GM23338 (cell line): ENCODE measurements around the gene FOXP1. TPM values are rescaled to one million over a fixed set of nuclear protein-coding genes. Genes with fewer than 3 reads are reported as not detected.

Experiments used
- ATAC-seq: fragments of 200-7000 bp; cut with Tn5 transposase; 3 replicates; pipeline ENCODE4 v1.9.1; 2020
- DNase-seq: peaks from one replicate; pipeline ENCODE4 v3.0.0-alpha.2; 2015; ENCODE audit warnings: low spot score
- H2AFZ ChIP-seq: fragments of 200-600 bp; sonication (generic); 2 replicates; pipeline ENCODE4 v1.8.0; 2016; ENCODE audit warnings: antibody characterized with exemption, mild to moderate bottlenecking, moderate library complexity
- H3F3A ChIP-seq: fragments of 200-600 bp; sonication (generic); replicated peaks from 2 replicates; pipeline ENCODE4 v1.8.0; 2017; ENCODE audit warnings: antibody characterized with exemption, mixed run types, low read depth
- H3K27ac ChIP-seq: fragments of 200-600 bp; sonication (generic); 2 replicates; pipeline ENCODE4 v1.6.1; 2016; ENCODE audit warnings: low read depth
- H3K27me3 ChIP-seq: fragments of 200-600 bp; sonication (generic); 2 replicates; pipeline ENCODE4 v1.8.0; 2016; ENCODE audit warnings: mild to moderate bottlenecking, mixed run types, moderate library complexity; ENCODE audit not compliant: insufficient read depth
- H3K36me3 ChIP-seq: fragments of 200-600 bp; sonication (generic); 2 replicates; pipeline ENCODE4 v1.8.0; 2016; ENCODE audit warnings: mild to moderate bottlenecking; ENCODE audit not compliant: insufficient read depth
- H3K4me1 ChIP-seq: fragments of 200-600 bp; sonication (generic); 2 replicates; pipeline ENCODE4 v1.8.0; 2016; ENCODE audit warnings: mild to moderate bottlenecking, moderate library complexity; ENCODE audit not compliant: insufficient read depth
- H3K4me2 ChIP-seq: fragments of 200-600 bp; sonication (generic); 2 replicates; pipeline ENCODE4 v1.7.1; 2017; ENCODE audit warnings: mixed run types
- H3K4me3 ChIP-seq: fragments of 200-600 bp; sonication (generic); 2 replicates; pipeline ENCODE4 v1.6.1; 2016; ENCODE audit warnings: mixed run types
- H3K79me2 ChIP-seq: fragments of 200-600 bp; sonication (generic); replicated peaks from 2 replicates; pipeline ENCODE4 v1.8.0; 2017; ENCODE audit warnings: mild to moderate bottlenecking; ENCODE audit not compliant: insufficient read depth
- H3K9me2 ChIP-seq: fragments of 200-600 bp; sonication (generic); 2 replicates; pipeline ENCODE4 v1.8.0; 2017; ENCODE audit not compliant: insufficient read depth
- H4K20me1 ChIP-seq: fragments of 200-600 bp; sonication (generic); replicated peaks from 2 replicates; pipeline ENCODE4 v1.8.0; 2017; ENCODE audit warnings: mild to moderate bottlenecking; ENCODE audit not compliant: insufficient read depth
- H3K27ac Mint-ChIP-seq: 2 replicates; pipeline ENCODE4 v1.8.0; 2020; ENCODE audit warnings: inconsistent platforms, mild to moderate bottlenecking, moderate library complexity, mixed read lengths
- H3K27me3 Mint-ChIP-seq: 3 replicates; pipeline ENCODE4 v1.8.0; 2022; ENCODE audit warnings: low read depth, mild to moderate bottlenecking, moderate library complexity, mixed read lengths, inconsistent platforms; ENCODE audit not compliant: insufficient read depth, poor library complexity
- H3K36me3 Mint-ChIP-seq: 3 replicates; pipeline ENCODE4 v1.8.0; 2021; ENCODE audit warnings: low read depth, mild to moderate bottlenecking, inconsistent platforms, moderate library complexity, mixed read lengths
- H3K4me1 Mint-ChIP-seq: 3 replicates; pipeline ENCODE4 v1.8.0; 2020; ENCODE audit warnings: mild to moderate bottlenecking, inconsistent platforms, mixed read lengths
- H3K4me3 Mint-ChIP-seq: 3 replicates; pipeline ENCODE4 v1.8.0; 2021; ENCODE audit warnings: moderate library complexity, mild to moderate bottlenecking, inconsistent platforms, mixed read lengths
- H3K9me3 Mint-ChIP-seq: 3 replicates; pipeline ENCODE4 v1.8.0; 2020; ENCODE audit warnings: moderate library complexity, mild to moderate bottlenecking, inconsistent platforms, mixed read lengths
- CREB1 ChIP-seq: fragments of 250-450 bp; sonication (Bioruptor Pico); IDR thresholded peaks from 2 replicates; pipeline ENCODE4 v1.5.0; 2020; ENCODE audit warnings: low read depth, mild to moderate bottlenecking, moderate library complexity
- CTCF ChIP-seq, 2 experiments: fragments of 200-600 bp in 1 of 2; sonication (generic) in 1 of 2; conservative IDR thresholded peaks; 2 replicates each; pipeline versions ENCODE4 v1.5.1 to v1.6.1; 2016 to 2017; ENCODE audit warnings: antibody characterized with exemption in 2 of 2, low read depth in 2 of 2, mild to moderate bottlenecking in 2 of 2, moderate library complexity in 1 of 2
- EZH2 ChIP-seq: fragments of 200-600 bp; sonication (generic); IDR thresholded peaks from one replicate; pipeline ENCODE4 v1.8.0; 2017; ENCODE audit warnings: antibody characterized with exemption, mild to moderate bottlenecking, low read depth; ENCODE audit not compliant: unreplicated experiment
- EZH2phosphoT487 ChIP-seq: fragments of 200-600 bp; sonication (generic); IDR thresholded peaks from one replicate; pipeline ENCODE4 v1.8.1; 2018; ENCODE audit warnings: antibody characterized with exemption; ENCODE audit not compliant: unreplicated experiment
- JUNB ChIP-seq: IDR thresholded peaks from one replicate; pipeline ENCODE4 v1.6.1; 2016; ENCODE audit warnings: antibody characterized with exemption; ENCODE audit not compliant: unreplicated experiment
- NANOG ChIP-seq: IDR thresholded peaks from 2 replicates; pipeline ENCODE4 v1.6.1; 2016; ENCODE audit warnings: antibody characterized with exemption, borderline replicate concordance
- POLR2AphosphoS5 ChIP-seq: IDR thresholded peaks from 2 replicates; pipeline ENCODE4 v1.6.1; 2016; ENCODE audit warnings: antibody characterized with exemption, low read depth
- REST ChIP-seq: IDR thresholded peaks from one replicate; pipeline ENCODE4 v1.6.1; 2018; ENCODE audit warnings: antibody characterized with exemption; ENCODE audit not compliant: unreplicated experiment
- STAT1 ChIP-seq: IDR thresholded peaks from one replicate; pipeline ENCODE4 v1.6.1; 2016; ENCODE audit warnings: antibody characterized with exemption; ENCODE audit not compliant: unreplicated experiment
- ZNF114 ChIP-seq: fragments of 250-450 bp; sonication (Bioruptor Pico); IDR thresholded peaks from 2 replicates; pipeline ENCODE4 v1.5.0; 2020; ENCODE audit warnings: mild to moderate bottlenecking, moderate library complexity
- ZNF331 ChIP-seq: fragments of 250-450 bp; sonication (Bioruptor Pico); IDR thresholded peaks from 2 replicates; pipeline ENCODE4 v1.5.0; 2020; ENCODE audit warnings: low read depth, mild to moderate bottlenecking, moderate library complexity
- polyA plus RNA-seq: library from polyadenylated mRNA; unstranded; fragments of >200 nt; fragmentation: Nextera tagmentation; extraction: Ambion mirVana; gene quantifications from 2 replicates; pipeline ENCODE4 v1.2.1, GENCODE V29; 2016
- total RNA-seq: library from RNA; depleted of rRNA; stranded (reverse); fragments of >200 nt; shearing (Covaris generic); gene quantifications from 2 replicates; pipeline ENCODE4 v1.2.3, GENCODE V29; 2014
- TF ChIP-seq, protein P1 (sequence below): fragments of 250-450 bp; sonication (Bioruptor Pico); IDR thresholded peaks from 2 replicates; pipeline ENCODE4 v1.5.0; 2020; ENCODE audit warnings: mild to moderate bottlenecking, moderate library complexity
- TF ChIP-seq, protein P2 (sequence below): IDR thresholded peaks from 2 replicates; pipeline ENCODE4 v1.6.1; 2016; ENCODE audit warnings: antibody characterized with exemption

The FOXP1 gene
- total and polyA plus RNA-seq, 2 experiments from 2014 or later = 32.9 to 35.5 TPM

- peaks cover 3% of the 10 kb centered on the region for H3K27me3 Mint-ChIP-seq
- H3K27me3 ChIP-seq = no peaks in the 10 kb centered on the region
- H3K4me1 Mint-ChIP-seq = peaks cover 17% of the 10 kb centered on the region
- no peaks in the 10 kb centered on the region for H3F3A ChIP-seq
- H3K4me1 ChIP-seq = peaks cover 26% of the 10 kb centered on the region
- no peak overlapping the region for H3K4me2 ChIP-seq
- ATAC-seq (no peak), DNase-seq (no peak)
- no peaks in the 10 kb centered on the region for H3K79me2 ChIP-seq
- TF ChIP-seq REST = no peak
- no peak for TF ChIP-seq ZNF114 (CRISPR knock-in tag)
- TF ChIP-seq, protein P1, sequence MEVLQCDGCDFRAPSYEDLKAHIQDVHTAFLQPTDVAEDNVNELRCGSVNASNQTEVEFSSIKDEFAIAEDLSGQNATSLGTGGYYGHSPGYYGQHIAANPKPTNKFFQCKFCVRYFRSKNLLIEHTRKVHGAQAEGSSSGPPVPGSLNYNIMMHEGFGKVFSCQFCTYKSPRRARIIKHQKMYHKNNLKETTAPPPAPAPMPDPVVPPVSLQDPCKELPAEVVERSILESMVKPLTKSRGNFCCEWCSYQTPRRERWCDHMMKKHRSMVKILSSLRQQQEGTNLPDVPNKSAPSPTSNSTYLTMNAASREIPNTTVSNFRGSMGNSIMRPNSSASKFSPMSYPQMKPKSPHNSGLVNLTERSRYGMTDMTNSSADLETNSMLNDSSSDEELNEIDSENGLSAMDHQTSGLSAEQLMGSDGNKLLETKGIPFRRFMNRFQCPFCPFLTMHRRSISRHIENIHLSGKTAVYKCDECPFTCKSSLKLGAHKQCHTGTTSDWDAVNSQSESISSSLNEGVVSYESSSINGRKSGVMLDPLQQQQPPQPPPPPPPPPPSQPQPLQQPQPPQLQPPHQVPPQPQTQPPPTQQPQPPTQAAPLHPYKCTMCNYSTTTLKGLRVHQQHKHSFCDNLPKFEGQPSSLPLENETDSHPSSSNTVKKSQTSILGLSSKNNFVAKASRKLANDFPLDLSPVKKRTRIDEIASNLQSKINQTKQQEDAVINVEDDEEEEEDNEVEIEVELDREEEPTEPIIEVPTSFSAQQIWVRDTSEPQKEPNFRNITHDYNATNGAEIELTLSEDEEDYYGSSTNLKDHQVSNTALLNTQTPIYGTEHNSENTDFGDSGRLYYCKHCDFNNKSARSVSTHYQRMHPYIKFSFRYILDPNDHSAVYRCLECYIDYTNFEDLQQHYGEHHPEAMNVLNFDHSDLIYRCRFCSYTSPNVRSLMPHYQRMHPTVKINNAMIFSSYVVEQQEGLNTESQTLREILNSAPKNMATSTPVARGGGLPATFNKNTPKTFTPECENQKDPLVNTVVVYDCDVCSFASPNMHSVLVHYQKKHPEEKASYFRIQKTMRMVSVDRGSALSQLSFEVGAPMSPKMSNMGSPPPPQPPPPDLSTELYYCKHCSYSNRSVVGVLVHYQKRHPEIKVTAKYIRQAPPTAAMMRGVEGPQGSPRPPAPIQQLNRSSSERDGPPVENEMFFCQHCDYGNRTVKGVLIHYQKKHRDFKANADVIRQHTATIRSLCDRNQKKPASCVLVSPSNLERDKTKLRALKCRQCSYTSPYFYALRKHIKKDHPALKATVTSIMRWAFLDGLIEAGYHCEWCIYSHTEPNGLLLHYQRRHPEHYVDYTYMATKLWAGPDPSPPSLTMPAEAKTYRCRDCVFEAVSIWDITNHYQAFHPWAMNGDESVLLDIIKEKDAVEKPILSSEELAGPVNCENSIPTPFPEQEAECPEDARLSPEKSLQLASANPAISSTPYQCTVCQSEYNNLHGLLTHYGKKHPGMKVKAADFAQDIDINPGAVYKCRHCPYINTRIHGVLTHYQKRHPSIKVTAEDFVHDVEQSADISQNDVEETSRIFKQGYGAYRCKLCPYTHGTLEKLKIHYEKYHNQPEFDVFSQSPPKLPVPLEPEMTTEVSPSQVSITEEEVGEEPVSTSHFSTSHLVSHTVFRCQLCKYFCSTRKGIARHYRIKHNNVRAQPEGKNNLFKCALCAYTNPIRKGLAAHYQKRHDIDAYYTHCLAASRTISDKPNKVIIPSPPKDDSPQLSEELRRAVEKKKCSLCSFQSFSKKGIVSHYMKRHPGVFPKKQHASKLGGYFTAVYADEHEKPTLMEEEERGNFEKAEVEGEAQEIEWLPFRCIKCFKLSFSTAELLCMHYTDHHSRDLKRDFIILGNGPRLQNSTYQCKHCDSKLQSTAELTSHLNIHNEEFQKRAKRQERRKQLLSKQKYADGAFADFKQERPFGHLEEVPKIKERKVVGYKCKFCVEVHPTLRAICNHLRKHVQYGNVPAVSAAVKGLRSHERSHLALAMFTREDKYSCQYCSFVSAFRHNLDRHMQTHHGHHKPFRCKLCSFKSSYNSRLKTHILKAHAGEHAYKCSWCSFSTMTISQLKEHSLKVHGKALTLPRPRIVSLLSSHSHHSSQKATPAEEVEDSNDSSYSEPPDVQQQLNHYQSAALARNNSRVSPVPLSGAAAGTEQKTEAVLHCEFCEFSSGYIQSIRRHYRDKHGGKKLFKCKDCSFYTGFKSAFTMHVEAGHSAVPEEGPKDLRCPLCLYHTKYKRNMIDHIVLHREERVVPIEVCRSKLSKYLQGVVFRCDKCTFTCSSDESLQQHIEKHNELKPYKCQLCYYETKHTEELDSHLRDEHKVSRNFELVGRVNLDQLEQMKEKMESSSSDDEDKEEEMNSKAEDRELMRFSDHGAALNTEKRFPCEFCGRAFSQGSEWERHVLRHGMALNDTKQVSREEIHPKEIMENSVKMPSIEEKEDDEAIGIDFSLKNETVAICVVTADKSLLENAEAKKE (CRISPR knock-in tag) = no peak
- no peak for TF ChIP-seq CREB1 (CRISPR knock-in tag)
- no peak for TF ChIP-seq ZNF331 (CRISPR knock-in tag)
- TF ChIP-seq CTCF (conservative IDR thresholded peaks at IDR 0.05; ENCODE audit: low read depth in 2 of 2) = no peak
- TF ChIP-seq STAT1 = no peak
- TF ChIP-seq NANOG = no peak
- TF ChIP-seq POLR2AphosphoS5 = no peak
- TF ChIP-seq, protein P2, sequence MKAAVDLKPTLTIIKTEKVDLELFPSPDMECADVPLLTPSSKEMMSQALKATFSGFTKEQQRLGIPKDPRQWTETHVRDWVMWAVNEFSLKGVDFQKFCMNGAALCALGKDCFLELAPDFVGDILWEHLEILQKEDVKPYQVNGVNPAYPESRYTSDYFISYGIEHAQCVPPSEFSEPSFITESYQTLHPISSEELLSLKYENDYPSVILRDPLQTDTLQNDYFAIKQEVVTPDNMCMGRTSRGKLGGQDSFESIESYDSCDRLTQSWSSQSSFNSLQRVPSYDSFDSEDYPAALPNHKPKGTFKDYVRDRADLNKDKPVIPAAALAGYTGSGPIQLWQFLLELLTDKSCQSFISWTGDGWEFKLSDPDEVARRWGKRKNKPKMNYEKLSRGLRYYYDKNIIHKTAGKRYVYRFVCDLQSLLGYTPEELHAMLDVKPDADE = no peak
- no peak for TF ChIP-seq EZH2phosphoT487
- no peak for TF ChIP-seq EZH2
- TF ChIP-seq JUNB = no peak
- no peaks in the 10 kb centered on the region for H3K36me3 ChIP-seq
- no peaks in the 10 kb centered on the region for H3K36me3 Mint-ChIP-seq
- H4K20me1 ChIP-seq = no peaks in the 10 kb centered on the region
- H2AFZ ChIP-seq = no peak overlapping the region
- H3K27ac Mint-ChIP-seq = no peak overlapping the region
- H3K9me3 Mint-ChIP-seq = no peaks in the 10 kb centered on the region
- no peak overlapping the region for H3K4me3 ChIP-seq
- H3K27ac ChIP-seq = no peak overlapping the region
- H3K4me3 Mint-ChIP-seq = no peak overlapping the region
- H3K9me2 ChIP-seq = no peaks in the 10 kb centered on the region
Observed at GRCh38 chr3:71545330-71545729, 38.2 kb downstream of the FOXP1 start.
